GM12873 (cell line): Measurements from ENCODE around the gene METTL16.

Source experiments
- CTCF ChIP-seq: IDR thresholded peaks from 2 replicates; pipeline ENCODE4 v1.5.1; 2012; ENCODE audit warnings: low read depth, mild to moderate bottlenecking, moderate library complexity, low read length, control low read depth; ENCODE audit not compliant: insufficient read depth; ENCODE audit errors: missing control alignments

Gene METTL16

DNA sequence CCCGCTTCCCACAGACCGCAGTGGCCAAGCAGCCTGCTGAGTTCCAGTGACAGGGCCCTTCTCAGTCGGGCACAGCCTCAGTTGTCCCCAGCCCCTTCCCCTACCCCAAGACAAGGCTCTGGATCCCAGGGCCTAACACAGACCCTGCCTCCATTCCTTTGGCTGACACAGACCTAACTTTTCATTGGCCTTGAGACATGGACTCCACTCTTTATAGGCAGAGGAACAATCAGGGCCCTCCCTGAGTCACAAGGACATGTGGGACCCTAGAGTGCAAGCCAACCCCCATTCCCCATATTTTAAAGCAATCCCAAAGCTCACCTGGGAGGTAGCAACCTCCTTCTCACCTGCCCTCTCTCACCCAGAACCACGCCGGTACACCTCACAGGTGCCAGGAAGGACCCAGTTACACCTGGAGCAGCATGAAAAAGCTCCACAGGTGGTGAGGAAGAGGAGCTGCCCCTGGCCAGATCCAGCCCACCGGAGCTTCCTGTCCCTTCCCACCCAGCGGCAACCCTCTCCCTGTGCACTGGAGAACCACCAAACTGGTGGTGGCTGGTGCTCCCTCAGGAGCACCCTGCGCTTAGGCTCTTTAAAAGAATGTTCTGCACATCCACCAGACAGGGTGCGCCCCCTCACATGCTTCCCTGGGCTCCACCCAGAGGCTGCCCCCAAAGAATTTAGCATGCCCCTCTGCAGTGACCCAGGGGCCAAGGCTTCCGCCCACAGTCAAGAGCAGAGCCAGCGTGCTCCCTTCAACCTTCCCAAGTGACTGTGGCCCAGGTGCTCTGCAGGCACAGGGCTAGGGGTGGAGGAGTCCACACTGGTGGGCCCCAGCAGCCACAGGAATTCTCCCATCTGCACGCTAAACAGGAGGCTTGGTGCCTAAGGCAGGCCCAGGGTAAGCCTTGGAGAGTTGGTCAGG lies 114.2 kb downstream of the METTL16 start:
- no peak for TF ChIP-seq CTCF

DNA sequence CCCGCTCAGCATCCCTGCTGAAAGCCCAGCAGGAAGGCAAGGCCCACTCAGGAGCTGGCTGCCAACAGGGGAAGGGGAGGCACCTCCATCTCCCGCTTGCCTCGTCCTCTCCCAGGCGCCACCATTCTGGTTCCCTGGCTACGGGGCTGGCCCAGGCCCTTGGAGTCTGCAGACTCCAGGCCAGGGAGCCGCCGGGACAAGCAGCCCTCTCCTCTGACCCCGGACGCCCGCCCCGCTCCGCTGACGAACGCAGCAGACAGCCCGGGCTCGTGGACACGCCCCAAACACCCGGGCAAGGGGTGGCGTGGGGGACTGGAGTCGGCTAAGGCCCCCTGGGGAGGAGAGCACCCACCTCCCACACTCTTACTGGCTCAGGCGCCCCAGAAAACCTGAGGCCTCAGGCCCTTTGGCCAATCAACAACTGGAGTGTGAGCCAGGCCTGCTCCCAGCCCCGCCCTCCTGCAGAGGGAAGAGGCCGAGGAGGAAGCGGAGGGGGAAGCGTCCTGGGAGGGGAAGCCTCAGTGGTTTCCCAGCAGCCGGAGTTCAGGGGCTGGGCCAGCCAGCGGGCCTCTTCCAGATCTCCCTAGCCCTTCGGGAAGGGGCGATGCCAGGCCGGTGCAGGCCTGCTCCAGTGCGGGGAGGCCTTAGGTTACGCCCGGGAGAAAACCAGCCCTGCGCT lies 115.0 kb downstream of the METTL16 start:
- no peak for TF ChIP-seq CTCF

- no peak for TF ChIP-seq CTCF
Measured at GRCh38 chr17:2396192-2396567, 115.5 kb downstream of the METTL16 start.

DNA sequence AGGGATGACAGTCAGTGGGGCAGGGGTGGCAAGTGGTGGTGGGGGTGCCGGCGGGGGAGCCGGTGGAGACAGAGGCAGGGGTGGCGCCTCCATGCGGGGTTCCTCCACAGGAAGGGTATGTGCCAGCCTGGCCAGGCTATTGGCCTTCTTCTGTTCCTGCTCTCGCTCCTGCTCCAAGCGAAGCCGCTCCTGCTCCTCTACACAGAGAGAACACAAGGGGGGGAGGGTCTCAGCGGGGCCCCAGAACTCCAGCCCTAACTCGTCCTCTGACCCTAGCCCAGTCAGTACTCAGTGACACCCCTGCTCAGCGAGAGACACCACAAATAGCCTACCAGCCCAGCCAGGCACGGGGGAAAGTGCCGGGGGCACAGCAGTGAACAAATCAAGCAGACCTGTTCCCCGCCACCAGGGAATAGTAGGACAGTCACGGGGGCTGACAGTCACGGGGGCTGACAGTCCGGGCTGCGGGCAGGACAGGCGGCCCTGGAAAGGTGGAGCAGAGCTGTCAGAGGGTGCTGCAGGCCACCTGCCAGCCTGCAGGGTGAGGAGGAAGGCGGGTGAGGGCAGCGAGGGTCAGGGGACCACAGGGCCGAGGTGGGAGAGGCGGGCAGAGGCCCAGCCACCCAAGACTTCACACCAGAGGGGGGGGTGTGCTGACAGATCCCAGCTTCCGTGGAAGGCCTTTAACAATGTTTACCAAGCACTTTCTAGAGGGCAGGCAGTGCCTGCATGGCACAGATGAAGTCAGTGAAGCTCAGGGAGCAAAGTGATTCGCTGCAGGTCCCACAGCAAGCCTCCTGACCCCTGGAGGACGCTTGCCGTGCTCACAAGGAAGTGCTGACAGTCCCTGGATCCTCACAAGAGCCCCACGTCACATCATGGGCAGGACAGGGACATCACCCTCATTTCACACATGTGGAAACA lies 116.2 kb downstream of the METTL16 start:
- TF ChIP-seq CTCF: no peak

DNA sequence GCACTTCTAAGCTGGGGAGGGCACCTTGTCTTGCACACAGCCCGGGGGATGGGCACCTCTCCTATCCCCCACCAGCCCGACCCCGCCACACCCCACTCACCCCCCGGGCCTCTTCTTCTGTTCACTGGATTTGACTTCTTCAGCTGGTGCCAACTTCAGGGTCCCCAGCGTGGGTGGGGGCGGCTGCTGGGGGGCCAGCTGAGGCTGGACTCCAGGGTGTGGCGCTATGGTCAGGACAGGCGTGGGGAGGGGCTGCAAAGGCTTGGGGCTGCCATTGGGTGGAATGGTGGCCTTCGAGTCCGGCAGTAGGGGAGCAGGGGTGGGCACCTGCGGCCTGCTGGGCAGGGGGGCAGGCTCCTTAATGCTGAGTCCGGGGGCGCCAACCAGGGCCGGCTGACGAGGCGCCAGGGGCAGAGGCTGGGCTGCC lies 116.9 kb downstream of the METTL16 start:
- TF ChIP-seq CTCF: no peak

DNA sequence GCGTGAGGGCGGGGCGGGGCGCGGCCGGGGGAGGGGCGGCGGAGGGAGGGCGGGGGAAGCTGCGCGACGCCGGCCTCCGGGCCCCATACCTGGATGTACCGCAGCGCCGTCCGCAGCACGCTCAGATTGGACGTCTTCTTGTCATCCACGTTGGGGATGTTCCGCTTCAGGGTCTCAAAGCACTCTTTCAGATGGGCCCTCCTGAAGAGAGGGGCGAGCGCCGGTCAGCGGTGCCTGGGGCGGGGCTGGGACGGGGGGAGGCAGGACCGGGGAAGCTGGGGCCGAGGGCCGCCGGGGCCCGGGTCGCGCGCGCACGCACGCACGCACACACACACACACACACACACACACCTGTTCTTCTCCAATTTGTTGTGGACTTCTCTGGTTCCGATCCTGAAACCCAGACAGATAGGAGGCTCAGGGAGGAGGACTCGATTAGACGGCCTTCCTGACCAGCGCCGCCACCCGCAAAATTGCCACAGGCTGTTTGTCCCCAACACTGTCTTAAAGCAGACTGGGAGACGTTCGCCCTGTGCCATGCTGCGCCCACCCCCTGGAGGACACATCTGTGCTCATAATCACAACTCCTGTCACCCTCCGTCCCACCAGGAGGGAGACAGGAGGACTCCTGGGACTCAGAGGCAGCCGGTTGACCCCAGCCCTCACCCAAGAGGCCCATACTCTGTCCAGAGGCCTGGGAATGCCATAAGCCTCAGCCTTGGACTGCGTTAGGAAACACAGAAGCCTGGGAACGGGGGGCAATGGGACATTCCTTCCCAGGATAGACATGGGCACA lies 117.5 kb downstream of the METTL16 start:
- TF ChIP-seq CTCF: no peak
